OCI-LY1 (cell line): ENCODE results near the gene SIVA1.

ENCODE experiments used
- EZH2 ChIP-seq: fragments of 200-600 bp; sonication (generic), shearing (Covaris generic); IDR thresholded peaks from 2 replicates; pipeline ENCODE4 v1.8.0; 2017; ENCODE audit warnings: borderline replicate concordance, mixed run types, mild to moderate bottlenecking, antibody characterized with exemption, low read length, moderate library complexity, mixed read lengths
- TF ChIP-seq, protein P1 (sequence below): fragments of 200-600 bp; sonication (generic), shearing (Covaris generic); IDR thresholded peaks from 2 replicates; pipeline ENCODE4 v1.5.1; 2017; ENCODE audit warnings: mild to moderate bottlenecking, antibody characterized with exemption, low read length, moderate library complexity, mixed read lengths

GRCh38 chr14:104714681-104715080, 38.3 kb upstream of the SIVA1 start:
- TF ChIP-seq, protein P1, sequence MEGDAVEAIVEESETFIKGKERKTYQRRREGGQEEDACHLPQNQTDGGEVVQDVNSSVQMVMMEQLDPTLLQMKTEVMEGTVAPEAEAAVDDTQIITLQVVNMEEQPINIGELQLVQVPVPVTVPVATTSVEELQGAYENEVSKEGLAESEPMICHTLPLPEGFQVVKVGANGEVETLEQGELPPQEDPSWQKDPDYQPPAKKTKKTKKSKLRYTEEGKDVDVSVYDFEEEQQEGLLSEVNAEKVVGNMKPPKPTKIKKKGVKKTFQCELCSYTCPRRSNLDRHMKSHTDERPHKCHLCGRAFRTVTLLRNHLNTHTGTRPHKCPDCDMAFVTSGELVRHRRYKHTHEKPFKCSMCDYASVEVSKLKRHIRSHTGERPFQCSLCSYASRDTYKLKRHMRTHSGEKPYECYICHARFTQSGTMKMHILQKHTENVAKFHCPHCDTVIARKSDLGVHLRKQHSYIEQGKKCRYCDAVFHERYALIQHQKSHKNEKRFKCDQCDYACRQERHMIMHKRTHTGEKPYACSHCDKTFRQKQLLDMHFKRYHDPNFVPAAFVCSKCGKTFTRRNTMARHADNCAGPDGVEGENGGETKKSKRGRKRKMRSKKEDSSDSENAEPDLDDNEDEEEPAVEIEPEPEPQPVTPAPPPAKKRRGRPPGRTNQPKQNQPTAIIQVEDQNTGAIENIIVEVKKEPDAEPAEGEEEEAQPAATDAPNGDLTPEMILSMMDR = no peak
- no peak for TF ChIP-seq EZH2
